OCI-LY3 (cell line): ENCODE measurements around the gene ATXN3L.

ENCODE experiments used
- H2AFZ ChIP-seq: fragments of 200-600, 300-600 bp; shearing (Covaris generic); 2 replicates; pipeline ENCODE4 v1.6.0; 2014; ENCODE audit warnings: antibody characterized with exemption, low read depth, low read length
- H3K27ac ChIP-seq: fragments of 200-600, 300-600 bp; sonication (generic); 2 replicates; pipeline ENCODE4 v1.5.1; 2014; ENCODE audit warnings: mild to moderate bottlenecking, low read length, moderate library complexity, mixed read lengths
- H3K27me3 ChIP-seq: fragments of 200-600, 300-600 bp; sonication (generic); 2 replicates; pipeline ENCODE4 v1.6.1; 2014; ENCODE audit warnings: low read depth, low read length, mixed read lengths
- H3K36me3 ChIP-seq: fragments of 200-600, 300-600 bp; sonication (generic); replicated peaks from 2 replicates; pipeline ENCODE3; 2014; ENCODE audit warnings: low read depth, low read length, mixed read lengths
- H3K4me1 ChIP-seq: fragments of 300-600, 200-600 bp; sonication (generic); 2 replicates; pipeline ENCODE4 v1.6.1; 2014; ENCODE audit warnings: low read length, mixed read lengths
- H3K4me2 ChIP-seq: fragments of 200-600, 300-600 bp; sonication (generic); 2 replicates; pipeline ENCODE4 v1.6.1; 2014; ENCODE audit warnings: low read length, mixed read lengths
- H3K4me3 ChIP-seq: fragments of 300-600, 200-600 bp; sonication (generic); 2 replicates; pipeline ENCODE4 v1.5.1; 2014; ENCODE audit warnings: antibody characterized with exemption, mild to moderate bottlenecking, low read length, moderate library complexity
- H3K79me2 ChIP-seq: fragments of 300-600, 200-600 bp; shearing (Covaris generic); 2 replicates; pipeline ENCODE4 v1.6.1; 2014; ENCODE audit warnings: mild to moderate bottlenecking, low read length, mixed read lengths
- H3K9ac ChIP-seq: fragments of 300-600, 200-600 bp; shearing (Covaris generic); 2 replicates; pipeline ENCODE4 v1.6.0; 2014; ENCODE audit warnings: mild to moderate bottlenecking, low read length, moderate library complexity
- H3K9me3 ChIP-seq: fragments of 200-600, 300-600 bp; shearing (Covaris generic); 2 replicates; pipeline ENCODE4 v1.6.1; 2014; ENCODE audit warnings: low read length, mixed read lengths; ENCODE audit not compliant: insufficient read depth
- H4K20me1 ChIP-seq: fragments of 200-600, 300-600 bp; sonication (generic); 2 replicates; pipeline ENCODE4 v1.6.1; 2016; ENCODE audit warnings: low read length, mixed read lengths; ENCODE audit not compliant: insufficient read depth
- EZH2phosphoT487 ChIP-seq: fragments of 200-600 bp; shearing (Covaris generic); IDR thresholded peaks from 2 replicates; pipeline ENCODE4 v1.6.1; 2018; ENCODE audit warnings: antibody characterized with exemption, mixed run types, low read depth
- TF ChIP-seq, protein P1 (sequence below): fragments of 200-600, 300-600 bp; sonication (generic); IDR thresholded peaks from 2 replicates; pipeline ENCODE4 v1.5.1; 2014; ENCODE audit warnings: antibody characterized with exemption, low read length, low read depth

The ATXN3L gene

DNA sequence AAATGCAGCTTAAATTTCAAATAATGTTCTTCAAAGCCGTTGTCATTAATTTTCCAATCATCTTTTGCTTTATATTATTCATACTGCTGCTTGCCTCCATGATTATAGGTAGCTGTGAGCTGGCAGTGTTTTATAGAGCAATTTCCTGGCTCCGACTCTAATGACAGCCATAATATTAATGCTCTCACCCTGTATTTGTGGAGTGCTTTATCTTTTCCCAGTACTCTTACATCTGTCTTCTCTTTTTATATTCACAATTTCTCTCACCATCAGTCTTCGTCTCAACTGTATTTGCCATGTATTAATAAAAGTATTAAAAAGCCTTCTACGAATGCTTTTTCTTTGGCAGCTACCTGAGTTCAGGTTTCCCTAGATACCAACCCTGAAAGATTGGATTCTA is 21.0 kb downstream of the ATXN3L start:
- Histone ChIP-seq H4K20me1 (no peaks in the 10 kb centered on the region), H3K79me2 (no peaks in the 10 kb centered on the region), H3K36me3 (no peaks in the 10 kb centered on the region), H3K27ac (no peak overlapping the region), H3K9me3 (no peaks in the 10 kb centered on the region), H2AFZ (no peak overlapping the region), H3K4me1 (no peaks in the 10 kb centered on the region), H3K4me3 (no peak overlapping the region), H3K27me3 (no peaks in the 10 kb centered on the region), H3K4me2 (no peak overlapping the region), H3K9ac (no peak overlapping the region)
- TF ChIP-seq, protein P1, sequence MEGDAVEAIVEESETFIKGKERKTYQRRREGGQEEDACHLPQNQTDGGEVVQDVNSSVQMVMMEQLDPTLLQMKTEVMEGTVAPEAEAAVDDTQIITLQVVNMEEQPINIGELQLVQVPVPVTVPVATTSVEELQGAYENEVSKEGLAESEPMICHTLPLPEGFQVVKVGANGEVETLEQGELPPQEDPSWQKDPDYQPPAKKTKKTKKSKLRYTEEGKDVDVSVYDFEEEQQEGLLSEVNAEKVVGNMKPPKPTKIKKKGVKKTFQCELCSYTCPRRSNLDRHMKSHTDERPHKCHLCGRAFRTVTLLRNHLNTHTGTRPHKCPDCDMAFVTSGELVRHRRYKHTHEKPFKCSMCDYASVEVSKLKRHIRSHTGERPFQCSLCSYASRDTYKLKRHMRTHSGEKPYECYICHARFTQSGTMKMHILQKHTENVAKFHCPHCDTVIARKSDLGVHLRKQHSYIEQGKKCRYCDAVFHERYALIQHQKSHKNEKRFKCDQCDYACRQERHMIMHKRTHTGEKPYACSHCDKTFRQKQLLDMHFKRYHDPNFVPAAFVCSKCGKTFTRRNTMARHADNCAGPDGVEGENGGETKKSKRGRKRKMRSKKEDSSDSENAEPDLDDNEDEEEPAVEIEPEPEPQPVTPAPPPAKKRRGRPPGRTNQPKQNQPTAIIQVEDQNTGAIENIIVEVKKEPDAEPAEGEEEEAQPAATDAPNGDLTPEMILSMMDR = no peak
- TF ChIP-seq EZH2phosphoT487 = no peak

DNA sequence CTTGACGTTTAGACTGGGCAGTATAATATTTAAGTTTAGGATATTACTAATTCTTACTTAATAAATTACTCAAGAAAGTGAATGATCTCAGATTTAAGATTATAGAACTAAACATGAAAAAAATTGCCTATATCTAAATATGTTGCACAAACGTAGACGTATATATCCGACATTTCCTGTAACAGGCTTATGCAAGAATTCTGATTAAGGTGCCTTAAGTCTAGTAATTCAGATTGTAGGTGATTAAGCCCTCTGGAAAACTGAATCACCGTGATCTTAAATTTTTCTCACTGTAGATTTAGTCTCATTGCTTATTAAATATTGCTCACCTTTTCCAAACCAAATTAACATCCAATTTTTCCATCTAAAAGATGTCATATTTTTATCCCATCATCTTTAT is 24.0 kb downstream of the ATXN3L start:
- Histone ChIP-seq H3K9ac (no peak overlapping the region), H4K20me1 (no peaks in the 10 kb centered on the region), H3K79me2 (no peaks in the 10 kb centered on the region), H3K36me3 (no peaks in the 10 kb centered on the region), H3K9me3 (no peaks in the 10 kb centered on the region), H3K27me3 (no peaks in the 10 kb centered on the region), H3K4me1 (no peaks in the 10 kb centered on the region), H3K4me3 (no peak overlapping the region), H3K27ac (no peak overlapping the region), H2AFZ (no peak overlapping the region), H3K4me2 (no peak overlapping the region)
- TF ChIP-seq, protein P1 = no peak
- no peak for TF ChIP-seq EZH2phosphoT487

DNA sequence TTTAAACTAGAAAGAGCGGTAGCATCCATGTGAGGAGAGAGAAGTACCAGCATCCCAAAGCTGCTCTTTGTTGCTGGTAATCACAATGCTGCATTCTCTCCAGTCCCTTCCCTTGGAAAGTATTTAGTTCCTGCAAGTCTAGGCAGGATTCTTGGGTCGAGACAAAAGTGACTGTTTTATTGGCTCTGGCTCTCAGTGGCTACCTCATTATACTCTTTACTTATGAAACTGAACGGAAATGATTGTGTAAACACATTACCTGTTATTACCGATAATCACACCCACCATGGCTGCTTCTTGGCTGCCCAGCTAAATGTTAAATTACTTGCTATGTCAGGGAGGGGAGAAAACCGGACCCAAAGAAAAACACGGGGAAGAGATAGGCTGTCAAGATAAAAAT is 26.2 kb downstream of the ATXN3L start:
- Histone ChIP-seq H3K4me2 (no peak overlapping the region), H3K36me3 (no peaks in the 10 kb centered on the region), H3K9ac (no peak overlapping the region), H4K20me1 (no peaks in the 10 kb centered on the region), H3K79me2 (no peaks in the 10 kb centered on the region), H2AFZ (no peak overlapping the region), H3K4me1 (no peaks in the 10 kb centered on the region), H3K4me3 (no peak overlapping the region), H3K27me3 (no peaks in the 10 kb centered on the region), H3K27ac (no peak overlapping the region), H3K9me3 (no peaks in the 10 kb centered on the region)
- TF ChIP-seq, protein P1 = no peak
- no peak for TF ChIP-seq EZH2phosphoT487

DNA sequence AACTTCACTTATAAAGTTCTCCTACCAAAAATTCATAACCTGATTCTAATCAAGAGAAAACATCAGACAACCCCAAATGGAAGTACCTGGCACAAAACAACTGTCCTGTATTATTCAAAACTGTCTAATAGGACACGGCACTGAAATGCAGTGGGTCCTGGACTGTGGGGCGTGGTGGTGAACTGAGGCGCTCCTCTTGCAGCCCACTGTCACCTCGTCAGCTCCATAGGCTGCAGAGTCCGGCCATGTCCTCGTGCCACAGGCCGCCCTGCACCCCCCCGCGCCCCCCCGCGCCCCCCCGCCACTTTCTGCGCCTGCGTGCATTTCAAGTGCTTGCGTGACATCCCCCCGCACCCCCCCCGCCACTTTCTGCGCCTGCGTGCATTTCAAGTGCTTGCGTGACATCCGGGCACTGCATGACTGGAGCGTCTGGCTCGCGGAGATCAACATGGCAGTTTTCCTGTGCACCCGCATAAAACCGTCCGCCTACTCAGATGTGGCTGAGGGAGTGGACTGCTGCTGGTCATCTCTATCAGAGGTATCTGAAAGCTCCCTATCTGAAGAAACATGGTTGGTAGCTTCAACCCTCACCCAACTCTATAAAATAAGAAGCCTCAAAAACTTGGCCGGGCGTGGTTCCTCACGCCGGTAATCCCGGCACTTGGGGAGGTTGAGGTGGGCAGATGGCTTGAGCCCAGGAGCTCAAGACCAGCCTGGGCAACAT is 28.8 kb downstream of the ATXN3L start:
- Histone ChIP-seq H4K20me1 (no peaks in the 10 kb centered on the region), H3K4me1 (peaks cover 7% of the 10 kb centered on the region; the same call in 1 of the 2 replicates), H3K27ac (no peak overlapping the region), H2AFZ (no peak overlapping the region), H3K36me3 (no peaks in the 10 kb centered on the region), H3K9me3 (no peaks in the 10 kb centered on the region), H3K9ac (no peak overlapping the region), H3K27me3 (no peaks in the 10 kb centered on the region), H3K79me2 (no peaks in the 10 kb centered on the region), H3K4me2 (no peak overlapping the region), H3K4me3 (no peak overlapping the region)
- TF ChIP-seq EZH2phosphoT487 = no peak
- TF ChIP-seq, protein P1 = no peak
